ENCODE measurements around the gene HSPA12B. TPM values are rescaled to one million over a fixed set of nuclear protein-coding genes. Genes with fewer than 3 reads are reported as not detected.

Gene HSPA12B
- total and polyA plus RNA-seq, 2 of the 8 experiments (the other 6 are each of a cell fraction or from before 2014, with no cell fraction given): 2.2 to 4.3 TPM

DNA sequence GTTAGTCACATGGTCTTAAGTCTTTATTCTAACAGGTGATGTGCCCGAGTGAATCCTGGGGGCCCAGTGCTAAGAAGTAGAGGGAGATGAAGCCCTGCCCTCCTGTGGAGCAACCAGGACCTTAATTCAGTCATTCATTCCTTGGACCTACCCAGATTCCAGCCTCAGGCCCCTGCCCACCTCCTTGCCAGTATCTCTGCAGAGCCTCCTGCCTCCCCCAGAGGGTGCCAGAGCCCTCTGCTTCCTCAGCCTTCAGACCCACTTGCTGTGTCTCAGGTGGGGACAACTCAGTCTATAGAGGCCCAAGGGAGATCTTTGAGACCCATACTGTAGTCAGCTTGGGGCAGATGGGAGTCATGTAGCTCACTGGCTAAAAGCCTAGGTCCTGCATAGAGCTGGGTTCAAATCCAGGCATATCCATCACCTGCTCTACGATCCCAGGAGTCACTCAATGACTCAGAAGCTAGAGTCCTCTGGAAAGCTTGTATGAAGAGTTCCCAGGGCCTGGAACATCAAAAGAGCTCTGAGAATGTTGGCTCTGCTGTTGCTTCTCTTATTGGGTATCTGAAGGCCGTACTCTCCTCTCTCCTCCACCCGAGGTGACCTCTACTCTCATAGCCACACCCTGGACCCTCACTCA lies 16.2 kb upstream of the HSPA12B start:
- Histone ChIP-seq H3K23me2 (ENCODE audit: low read depth, low read length) (peaks cover 4% of the 10 kb centered on the region; the same call in 1 of the 2 replicates), H2BK15ac (ENCODE audit: low read length) (no peak overlapping the region)

More for the DNA sequence above, 16.2 kb upstream of the HSPA12B start:
- Histone ChIP-seq H4K5ac (ENCODE audit: insufficient read length, low read depth, low read length) (no peak overlapping the region), H3K4me1 (replicated peaks in 1 of 4; ENCODE audit: control insufficient read depth in 3 of 4, insufficient read depth in 4 of 4, low read length in 3 of 4) (no peaks in the 10 kb centered on the region), H3K14ac (ENCODE audit: insufficient read length) (no peak overlapping the region), H3K23ac (ENCODE audit: insufficient read length) (no peak overlapping the region), H3K36me3 (ENCODE audit: control insufficient read depth in 2 of 4, insufficient read depth in 4 of 4, low read length in 3 of 4) (no peaks in the 10 kb centered on the region), H3K18ac (ENCODE audit: extremely low read depth, low read length) (no peak overlapping the region), H2AFZ (ENCODE audit: low read length) (no peak overlapping the region), H3K4ac (replicated peaks; ENCODE audit: insufficient read length, low read depth, low read length) (no peak overlapping the region), H4K8ac (ENCODE audit: extremely low read depth, insufficient read depth, low read length) (no peak overlapping the region), H2AK5ac (ENCODE audit: low read depth, low read length) (no peak overlapping the region), H2BK12ac (ENCODE audit: low read depth, low read length) (no peak overlapping the region), H4K20me1 (replicated peaks in 1 of 2; ENCODE audit: control insufficient read depth in 1 of 2, insufficient read depth in 2 of 2, low read length in 2 of 2) (no peaks in the 10 kb centered on the region), H3K79me2 (ENCODE audit: control insufficient read depth in 1 of 2, insufficient read depth in 2 of 2, low read length in 2 of 2) (no peaks in the 10 kb centered on the region), H3K27ac (ENCODE audit: low read depth, low read length) (no peak overlapping the region), H2BK120ac (replicated peaks; ENCODE audit: low read depth, low read length) (no peak overlapping the region), H3K4me3 (ENCODE audit: extremely low read depth in 1 of 4, insufficient read depth in 2 of 4, low read depth in 3 of 4, low read length in 4 of 4) (no peak overlapping the region), H3K56ac (replicated peaks; ENCODE audit: insufficient read length, low read depth, low read length) (no peak overlapping the region), H3K79me1 (ENCODE audit: low read depth, low read length) (no peaks in the 10 kb centered on the region), H2BK5ac (ENCODE audit: low read depth, low read length) (no peak overlapping the region), H3K4me2 (ENCODE audit: insufficient read depth in 1 of 2, low read depth in 2 of 2, low read length in 2 of 2) (no peak overlapping the region), H3K27me3 (replicated peaks in 1 of 4; ENCODE audit: control insufficient read depth in 3 of 4, extremely low read depth in 1 of 4, insufficient read depth in 3 of 4, low read length in 3 of 4) (no peaks in the 10 kb centered on the region), H2BK20ac (ENCODE audit: low read length) (no peak overlapping the region), H3K9me3 (ENCODE audit: insufficient read depth in 2 of 2, low read depth in 1 of 2, low read length in 1 of 2) (no peaks in the 10 kb centered on the region), H3K9ac (replicated peaks in 1 of 4; ENCODE audit: extremely low read depth in 1 of 4, low read depth in 3 of 4, low read length in 3 of 4) (no peak overlapping the region), H4K91ac (replicated peaks; ENCODE audit: insufficient read length, low read length) (no peak overlapping the region)
- POLR2A ChIA-PET (ENCODE audit: partially characterized antibody): interaction anchor here (0.6 to 1.3 kb wide), 5 partner anchors 9 to 52 kb away, joined by 3 to 4 read pairs (median 3); partner anchors contain the start of genes ADISSP and HSPA12B
- 71% methylated on average over 4 of the region's 4 CpGs; no CpG with 5 or more reads in 1 of the 2 experiments for WGBS, 2 experiments (ENCODE audit: extremely low coverage in 1 of 2, insufficient coverage in 1 of 2, insufficient read length in 1 of 2, insufficient replicate concordance in 2 of 2, low coverage in 1 of 2, low lambda C conversion rate in 2 of 2, missing lambda C conversion rate in 1 of 2)
- FAIRE-seq: peak; percentile 19
- CTCF ChIA-PET (ENCODE audit: partially characterized antibody): interaction anchor here (0.6 to 42.0 kb wide), 21 partner anchors 11 to 154 kb away, joined by 3 to 1432 read pairs (median 6); partner anchors contain the start of genes ADAM33, ADISSP, CENPB and HSPA12B
- peak; percentile 25 to 72 for DNase-seq (ENCODE audit: low read depth in 1 of 2, low spot score in 2 of 2)
- TF ChIP-seq, protein P1, sequence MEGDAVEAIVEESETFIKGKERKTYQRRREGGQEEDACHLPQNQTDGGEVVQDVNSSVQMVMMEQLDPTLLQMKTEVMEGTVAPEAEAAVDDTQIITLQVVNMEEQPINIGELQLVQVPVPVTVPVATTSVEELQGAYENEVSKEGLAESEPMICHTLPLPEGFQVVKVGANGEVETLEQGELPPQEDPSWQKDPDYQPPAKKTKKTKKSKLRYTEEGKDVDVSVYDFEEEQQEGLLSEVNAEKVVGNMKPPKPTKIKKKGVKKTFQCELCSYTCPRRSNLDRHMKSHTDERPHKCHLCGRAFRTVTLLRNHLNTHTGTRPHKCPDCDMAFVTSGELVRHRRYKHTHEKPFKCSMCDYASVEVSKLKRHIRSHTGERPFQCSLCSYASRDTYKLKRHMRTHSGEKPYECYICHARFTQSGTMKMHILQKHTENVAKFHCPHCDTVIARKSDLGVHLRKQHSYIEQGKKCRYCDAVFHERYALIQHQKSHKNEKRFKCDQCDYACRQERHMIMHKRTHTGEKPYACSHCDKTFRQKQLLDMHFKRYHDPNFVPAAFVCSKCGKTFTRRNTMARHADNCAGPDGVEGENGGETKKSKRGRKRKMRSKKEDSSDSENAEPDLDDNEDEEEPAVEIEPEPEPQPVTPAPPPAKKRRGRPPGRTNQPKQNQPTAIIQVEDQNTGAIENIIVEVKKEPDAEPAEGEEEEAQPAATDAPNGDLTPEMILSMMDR (IDR thresholded peaks at IDR 0.05; ENCODE audit: control extremely low read depth in 1 of 3, insufficient read depth in 1 of 3, low read depth in 1 of 3, low read length in 3 of 3): peak; percentile 91 to 96 (median 96)
- TF ChIP-seq RAD21 (IDR thresholded peaks at IDR 0.05 in 1 of 2, conservative IDR thresholded peaks at IDR 0.05 in 1 of 2; ENCODE audit: low read depth in 2 of 2, low read length in 2 of 2) (peak; percentile 90 to 97), TAF7 (optimal IDR thresholded peaks at IDR 0.05; ENCODE audit: borderline replicate concordance, low read depth, low read length) (no peak), TEAD4 (IDR thresholded peaks at IDR 0.05; ENCODE audit: low read depth, low read length) (0 out of 2 replicates have a peak, but pooled peaks have one; percentile 20), HDAC2 (IDR thresholded peaks at IDR 0.05; ENCODE audit: borderline replicate concordance in 1 of 2, low read depth in 2 of 2, low read length in 2 of 2) (no peak), GABPA (IDR thresholded peaks at IDR 0.05; ENCODE audit: borderline replicate concordance, insufficient read depth, low read length) (peak; percentile 33; the same call in 1 of the 2 replicates)

Measured in H1 (cell line).